Muscle layer of duodenum (tissue), 2 donors: ENCODE data around the gene BAHCC1.

ENCODE experiments used
- H3K27ac ChIP-seq: one replicate; pipeline ENCODE4 v1.7.0; 2013; ENCODE audit warnings: mild to moderate bottlenecking, low read length
- H3K27me3 ChIP-seq: one replicate; pipeline ENCODE4 v1.7.0; 2013; ENCODE audit warnings: low read depth, mild to moderate bottlenecking, control low read depth, low read length
- H3K36me3 ChIP-seq, 2 donors: one replicate each; pipeline ENCODE4 v1.7.0; 2013; ENCODE audit warnings: low read length in 2 of 2, control low read depth in 1 of 2, mild to moderate bottlenecking in 1 of 2; ENCODE audit not compliant: insufficient read depth in 2 of 2, control insufficient read depth in 1 of 2
- H3K4me1 ChIP-seq, 2 donors: one replicate each; pipeline ENCODE4 v1.7.0; 2013; ENCODE audit warnings: low read length in 2 of 2, mild to moderate bottlenecking in 2 of 2, control low read depth in 1 of 2, moderate library complexity in 1 of 2; ENCODE audit not compliant: insufficient read depth in 2 of 2, control insufficient read depth in 1 of 2
- H3K4me3 ChIP-seq, 2 donors: one replicate each; pipeline ENCODE4 v1.7.0; 2013; ENCODE audit warnings: low read length in 2 of 2, low read depth in 1 of 2, mild to moderate bottlenecking in 1 of 2
- H3K9me3 ChIP-seq, 2 donors: one replicate each; pipeline ENCODE4 v1.7.0; 2013; ENCODE audit warnings: low read length in 2 of 2, control low read depth in 1 of 2, mild to moderate bottlenecking in 1 of 2; ENCODE audit not compliant: control insufficient read depth in 1 of 2
- donor health status: healthy.

BAHCC1 gene

GRCh38 chr17:81457917-81458555 lies 62.8 kb downstream of the BAHCC1 start:
- Histone ChIP-seq H3K27me3 (no peaks in the 10 kb centered on the region), H3K4me1 (no peaks in the 10 kb centered on the region), H3K9me3 (no peaks in the 10 kb centered on the region), H3K27ac (no peak overlapping the region), H3K4me3 (no peak overlapping the region), H3K36me3 (peaks cover 0 to 53% of the 10 kb centered on the region in 2 donors)

DNA sequence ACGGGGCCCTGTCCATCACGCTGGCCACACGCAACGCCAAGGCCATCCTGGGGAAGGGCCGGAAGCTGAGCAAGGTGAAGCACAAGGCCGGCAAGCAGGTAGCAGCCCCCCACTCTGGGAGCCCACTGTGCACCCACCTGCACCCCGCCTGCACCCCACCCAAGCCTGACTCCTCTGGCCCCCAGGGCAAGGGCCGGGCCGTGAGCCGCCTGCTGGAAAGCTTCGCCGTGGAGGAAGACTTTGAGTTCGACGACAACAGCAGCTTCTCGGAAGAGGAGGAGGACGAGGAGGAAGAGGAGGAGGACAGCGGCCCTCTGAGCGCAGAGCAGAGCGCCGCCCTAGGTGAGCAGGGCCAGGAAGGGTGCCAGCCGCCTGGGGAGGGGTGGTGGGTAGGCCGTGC lies 63.4 kb downstream of the BAHCC1 start:
- Histone ChIP-seq H3K27ac (no peak overlapping the region), H3K36me3 (peaks cover 0 to 55% of the 10 kb centered on the region in 2 donors), H3K4me1 (no peaks in the 10 kb centered on the region), H3K4me3 (no peak overlapping the region), H3K9me3 (no peaks in the 10 kb centered on the region), H3K27me3 (no peaks in the 10 kb centered on the region)

GRCh38 chr17:81459224-81459623 lies 64.0 kb downstream of the BAHCC1 start:
- Histone ChIP-seq H3K27me3 (no peaks in the 10 kb centered on the region), H3K4me1 (no peaks in the 10 kb centered on the region), H3K4me3 (no peak overlapping the region), H3K9me3 (no peaks in the 10 kb centered on the region), H3K27ac (no peak overlapping the region), H3K36me3 (peaks cover 0 to 59% of the 10 kb centered on the region in 2 donors)

DNA sequence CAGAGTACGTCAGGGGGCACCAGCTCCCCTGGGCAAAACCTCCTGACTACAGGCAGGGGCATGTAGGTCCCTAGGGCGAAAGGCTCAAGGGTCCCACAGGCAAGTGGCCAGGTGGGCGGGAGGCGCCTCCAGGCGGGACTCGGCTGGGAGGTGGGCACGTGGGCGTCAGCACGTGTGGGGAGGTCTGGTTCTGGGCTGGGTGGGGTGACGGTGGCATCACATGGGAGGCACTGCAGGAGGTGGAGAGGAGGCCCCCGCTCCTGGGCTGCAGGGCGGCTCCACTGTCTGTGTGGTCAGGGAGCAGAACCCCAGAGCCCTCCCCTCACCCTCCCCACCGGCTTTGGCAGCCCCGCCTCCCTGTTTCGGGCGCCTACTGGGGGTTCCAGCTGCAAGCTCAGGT lies 64.6 kb downstream of the BAHCC1 start:
- no peaks in the 10 kb centered on the region for H3K4me1 ChIP-seq
- H3K27me3 ChIP-seq, result no peaks in the 10 kb centered on the region
- no peaks in the 10 kb centered on the region for H3K9me3 ChIP-seq
- no peak overlapping the region for H3K27ac ChIP-seq
- no peak overlapping the region for H3K4me3 ChIP-seq
- peaks cover 0 to 63% of the 10 kb centered on the region in 2 donors for H3K36me3 ChIP-seq

GRCh38 chr17:81460856-81461460 lies 65.7 kb downstream of the BAHCC1 start:
- H3K4me3 ChIP-seq, result no peak overlapping the region
- no peaks in the 10 kb centered on the region for H3K4me1 ChIP-seq
- H3K27me3 ChIP-seq, result no peaks in the 10 kb centered on the region
- no peaks in the 10 kb centered on the region for H3K9me3 ChIP-seq
- peaks cover 0 to 66% of the 10 kb centered on the region in 2 donors for H3K36me3 ChIP-seq
- H3K27ac ChIP-seq, result no peak overlapping the region

DNA sequence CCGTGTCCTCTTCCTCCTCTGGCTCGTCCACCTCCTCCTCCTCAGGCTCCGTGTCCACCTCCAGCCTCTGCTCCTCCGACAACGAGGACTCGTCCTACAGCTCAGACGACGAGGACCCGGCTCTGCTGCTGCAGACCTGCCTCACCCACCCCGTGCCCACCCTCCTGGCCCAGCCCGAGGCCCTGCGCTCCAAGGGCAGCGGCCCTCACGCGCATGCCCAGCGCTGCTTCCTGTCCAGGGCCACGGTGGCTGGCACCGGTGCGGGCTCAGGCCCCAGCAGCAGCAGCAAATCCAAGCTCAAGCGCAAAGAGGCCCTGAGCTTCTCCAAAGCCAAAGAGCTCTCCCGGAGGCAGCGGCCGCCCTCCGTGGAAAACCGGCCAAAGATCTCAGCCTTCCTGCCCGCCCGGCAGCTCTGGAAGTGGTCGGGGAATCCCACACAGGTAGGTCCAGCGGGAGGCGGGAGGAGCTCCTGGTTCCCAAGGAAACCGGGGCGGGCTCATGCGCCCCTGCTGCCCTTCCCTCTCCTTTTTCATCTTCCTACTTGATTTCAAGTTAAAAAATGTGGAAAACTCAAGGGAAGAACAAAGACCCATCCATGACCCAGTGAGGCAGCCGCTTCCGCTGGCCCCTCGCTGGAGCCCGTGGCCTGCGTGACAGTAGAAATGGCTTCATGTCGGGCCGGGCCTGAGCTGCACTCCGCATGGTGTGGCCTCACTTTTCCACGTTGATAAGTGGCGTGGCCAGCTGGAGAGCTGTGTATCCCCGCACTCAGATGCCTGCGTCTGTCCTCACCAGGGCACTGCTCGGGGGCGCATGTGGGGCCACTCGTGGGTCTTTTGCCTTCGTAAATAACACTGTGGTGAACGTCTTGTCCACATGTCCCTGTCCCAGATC lies 66.6 kb downstream of the BAHCC1 start:
- Histone ChIP-seq H3K4me1 (no peaks in the 10 kb centered on the region), H3K36me3 (peaks cover 0 to 70% of the 10 kb centered on the region in 2 donors), H3K27me3 (no peaks in the 10 kb centered on the region), H3K27ac (no peak overlapping the region), H3K4me3 (no peak overlapping the region), H3K9me3 (no peaks in the 10 kb centered on the region)

- peaks cover 0 to 70% of the 10 kb centered on the region in 2 donors for H3K36me3 ChIP-seq
These were observed 67.4 kb downstream of the BAHCC1 start for GRCh38 chr17:81462506-81463125.

GRCh38 chr17:81463506-81463905 lies 68.2 kb downstream of the BAHCC1 start:
- Histone ChIP-seq H3K4me3 (no peak overlapping the region), H3K4me1 (no peaks in the 10 kb centered on the region), H3K27me3 (no peaks in the 10 kb centered on the region), H3K27ac (no peak overlapping the region), H3K36me3 (peaks cover 0 to 64% of the 10 kb centered on the region in 2 donors), H3K9me3 (no peaks in the 10 kb centered on the region)

More at GRCh38 chr17:81462506-81463125, 67.4 kb downstream of the BAHCC1 start:
- Histone ChIP-seq H3K4me3 (no peak overlapping the region), H3K27ac (no peak overlapping the region), H3K9me3 (no peaks in the 10 kb centered on the region), H3K4me1 (no peaks in the 10 kb centered on the region), H3K27me3 (no peaks in the 10 kb centered on the region)

DNA sequence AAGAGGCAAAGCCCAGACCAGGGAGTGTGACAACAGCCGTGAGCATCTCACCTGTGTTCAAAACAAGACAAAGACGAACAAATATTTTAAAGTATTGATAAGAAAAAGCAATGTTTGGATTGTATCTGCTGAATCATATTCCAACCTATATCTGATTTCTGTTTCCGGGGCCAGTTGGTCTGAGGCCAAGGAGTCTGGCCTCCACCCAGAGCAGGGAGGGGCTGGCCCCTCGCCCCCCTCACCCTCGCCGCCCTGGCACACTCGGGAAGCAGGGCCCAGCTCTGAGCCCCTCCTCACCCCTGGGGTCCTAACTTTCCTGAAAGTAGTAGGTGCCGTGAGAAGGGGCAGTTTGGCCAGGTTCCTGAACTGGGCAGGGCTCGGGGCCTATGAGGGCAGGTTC lies 69.3 kb downstream of the BAHCC1 start:
- H3K4me3 ChIP-seq, result no peak overlapping the region
- no peaks in the 10 kb centered on the region for H3K4me1 ChIP-seq
- peaks cover 0 to 55% of the 10 kb centered on the region in 2 donors for H3K36me3 ChIP-seq
- no peaks in the 10 kb centered on the region for H3K27me3 ChIP-seq
- no peak overlapping the region for H3K27ac ChIP-seq
- H3K9me3 ChIP-seq, result no peaks in the 10 kb centered on the region

GRCh38 chr17:81465910-81466309 lies 70.7 kb downstream of the BAHCC1 start:
- Histone ChIP-seq H3K4me3 (no peak overlapping the region), H3K9me3 (no peaks in the 10 kb centered on the region), H3K27me3 (no peaks in the 10 kb centered on the region), H3K27ac (no peak overlapping the region), H3K4me1 (no peaks in the 10 kb centered on the region), H3K36me3 (peaks cover 0 to 43% of the 10 kb centered on the region in 2 donors)
